ENCODE measurements around the gene GPN1.
"Not testable (repeated sequence)": the region's sequence is repeated elsewhere in the genome, so short reads cannot be mapped to it uniquely, and the experiment has no call there.

GPN1 gene

DNA sequence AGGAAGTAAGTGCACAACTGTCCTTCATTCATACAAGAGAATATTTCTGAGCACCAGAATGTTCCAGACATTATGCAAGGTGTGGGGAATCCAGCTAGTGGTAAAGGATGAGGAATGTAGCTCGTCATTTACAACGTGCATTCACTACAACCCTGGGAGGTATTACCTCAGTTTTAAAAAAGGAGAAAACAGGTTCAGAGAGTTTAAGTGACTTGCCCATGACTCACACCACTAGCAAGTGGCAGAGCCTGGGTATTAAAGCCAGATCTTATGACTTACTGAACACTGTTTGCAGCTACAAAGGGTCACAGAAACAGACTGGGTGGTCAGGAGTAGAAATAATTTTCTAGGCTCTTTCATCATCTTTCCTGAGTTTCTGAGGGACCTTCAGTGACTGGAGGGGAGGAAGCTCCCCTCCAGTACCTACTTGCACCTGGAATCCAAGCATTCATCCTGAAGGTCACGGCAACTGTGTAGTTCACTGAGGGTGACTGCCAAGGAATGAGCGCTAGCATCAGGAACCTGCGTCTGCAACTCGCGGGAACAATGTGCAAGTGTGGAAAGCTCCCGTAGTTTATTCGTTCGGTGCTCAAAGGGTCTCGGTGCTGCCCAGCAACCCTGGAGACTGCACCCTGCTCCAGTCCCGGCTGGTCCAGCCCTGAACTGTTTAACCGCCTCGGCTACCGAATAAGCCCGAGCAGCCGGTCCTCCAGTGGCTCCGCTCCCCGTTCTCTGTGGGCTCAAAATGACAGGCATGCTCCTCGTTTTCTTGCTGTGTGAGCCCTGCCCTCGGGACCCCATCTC is 685 bp upstream of the GPN1 start:
- DNase-seq (ENCODE audit: low read depth in 2 of 2) = no peak

DNA sequence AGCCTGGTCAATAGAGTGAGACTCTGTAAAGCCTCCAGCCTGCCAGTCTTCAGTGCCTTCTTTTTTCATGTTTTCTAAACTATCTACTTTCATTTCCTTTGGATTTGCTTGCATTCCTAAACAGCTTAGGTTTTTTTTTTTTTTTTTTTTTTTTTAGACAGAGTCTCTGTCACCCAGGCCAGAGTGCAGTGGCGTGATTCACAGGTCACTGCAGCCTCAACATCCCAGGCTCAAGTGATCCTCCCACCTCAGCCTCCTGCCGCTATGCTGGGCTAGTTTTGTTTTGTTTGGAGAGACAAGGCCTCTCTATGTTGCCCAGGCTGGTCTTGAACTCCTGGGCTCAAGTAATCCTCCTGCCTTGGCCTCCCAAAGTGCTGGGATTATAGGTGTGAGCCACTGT is 1.4 kb downstream of the GPN1 start:
- DNase-seq (ENCODE audit: low read depth in 2 of 2) = not testable (repeated sequence)

DNA sequence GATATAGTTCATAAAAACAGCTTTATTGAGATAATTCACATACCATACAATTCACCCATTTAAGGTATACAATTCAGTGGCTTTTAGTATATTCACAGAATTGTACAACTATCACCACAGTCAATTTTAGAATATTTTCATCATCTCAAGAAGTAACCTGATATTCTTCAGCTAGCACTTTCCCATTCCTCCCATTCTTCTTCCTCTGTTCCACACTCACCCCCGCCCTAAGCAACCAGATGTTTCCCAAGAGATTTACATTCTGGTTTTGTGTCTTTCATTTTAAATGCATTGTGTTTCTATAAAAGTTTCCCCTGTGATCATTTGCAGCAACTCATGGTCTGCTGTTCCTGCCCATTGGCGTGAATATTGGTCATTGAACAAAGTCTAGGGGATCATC is 5.4 kb downstream of the GPN1 start:
- no peak for DNase-seq (ENCODE audit: low read depth in 2 of 2)

DNA sequence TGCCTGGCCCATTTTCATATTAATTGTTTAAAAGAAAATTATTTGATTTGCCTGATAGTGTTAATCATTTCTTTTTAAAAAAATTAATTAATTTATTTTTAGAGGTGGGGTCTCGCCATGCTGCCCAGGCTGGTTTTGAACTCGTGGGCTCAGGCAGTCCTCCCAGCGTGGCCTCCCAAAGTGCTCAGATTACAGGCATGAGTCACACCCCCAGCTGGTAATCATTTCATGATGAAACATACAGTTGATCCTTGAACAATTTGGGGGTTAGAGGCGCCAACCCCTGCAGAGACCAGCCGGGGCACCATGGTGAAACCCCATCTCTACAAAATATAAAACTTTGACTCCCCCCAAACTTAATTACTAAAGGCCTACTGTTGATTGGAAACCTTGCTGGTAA is 7.9 kb downstream of the GPN1 start:
- DNase-seq (ENCODE audit: low read depth in 2 of 2) = no peak

DNA sequence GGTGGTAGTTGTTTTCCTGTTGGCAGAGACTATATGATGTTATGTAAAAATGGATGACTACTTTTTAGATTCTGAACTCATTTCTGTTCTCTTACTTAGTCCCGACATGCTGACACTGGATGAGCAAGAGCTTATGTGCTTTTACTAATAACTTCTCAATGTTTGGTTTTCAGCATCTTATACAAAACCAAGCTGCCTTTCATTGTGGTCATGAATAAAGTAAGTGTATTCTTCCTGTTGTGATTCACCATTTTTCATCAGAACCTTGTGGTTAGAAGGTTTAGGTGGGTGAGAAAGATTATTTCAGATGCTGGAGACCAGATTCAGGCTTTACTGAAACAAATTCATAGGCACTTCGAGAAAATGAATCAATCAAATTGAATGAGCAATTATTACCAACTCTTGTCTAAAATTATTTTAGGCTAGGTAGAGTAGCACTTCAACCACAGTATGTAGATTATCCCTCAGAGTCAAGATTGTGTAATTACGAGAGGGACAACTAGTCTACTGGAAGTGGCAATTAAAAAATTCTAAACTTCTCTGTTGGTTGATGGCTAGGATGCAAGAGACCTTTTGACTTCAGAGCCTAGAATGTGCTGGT is 9.3 kb downstream of the GPN1 start:
- DNase-seq (ENCODE audit: low read depth in 2 of 2) = no peak

DNA sequence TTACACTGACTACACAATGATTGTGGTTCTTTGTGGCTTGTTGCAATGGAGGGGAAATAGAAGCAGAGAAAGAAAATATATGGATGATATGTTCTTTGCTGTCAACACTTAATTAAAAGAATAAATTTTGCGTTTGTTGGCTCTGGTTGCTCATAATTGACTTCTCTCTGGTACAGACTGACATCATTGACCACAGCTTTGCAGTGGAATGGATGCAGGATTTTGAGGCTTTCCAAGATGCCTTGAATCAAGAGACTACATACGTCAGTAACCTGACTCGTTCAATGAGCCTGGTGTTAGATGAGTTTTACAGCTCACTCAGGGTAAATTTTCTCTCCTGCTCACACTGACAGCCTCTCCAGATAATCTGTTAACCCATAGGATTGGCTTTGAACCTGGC is 9.9 kb downstream of the GPN1 start:
- DNase-seq (ENCODE audit: low read depth in 2 of 2) = no peak

DNA sequence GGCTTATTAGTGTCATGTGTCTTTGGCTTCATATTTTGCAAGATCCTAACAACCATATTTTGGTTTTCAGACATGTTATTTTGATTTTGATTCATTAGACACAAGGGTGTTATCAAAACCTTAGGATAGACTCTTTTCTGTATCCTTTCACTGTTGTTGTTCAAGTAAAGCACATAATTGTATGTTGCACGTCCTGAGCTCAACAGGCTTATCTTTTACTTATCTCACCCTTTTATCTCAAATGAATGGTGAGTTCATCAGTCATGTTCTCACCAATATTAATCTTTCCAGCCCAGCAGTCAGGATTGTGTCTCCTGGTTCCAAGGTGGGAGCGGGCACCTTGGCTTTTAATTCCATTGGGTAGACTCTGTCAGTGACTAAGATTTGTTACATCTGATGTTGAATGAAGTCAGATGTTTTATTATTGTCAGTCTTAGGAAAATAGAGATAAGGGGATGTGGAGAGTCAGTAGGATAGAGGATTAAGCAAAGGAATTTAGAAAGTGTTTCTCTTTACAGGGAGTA is 11.9 kb downstream of the GPN1 start:
- no peak for DNase-seq (ENCODE audit: low read depth in 2 of 2)

DNA sequence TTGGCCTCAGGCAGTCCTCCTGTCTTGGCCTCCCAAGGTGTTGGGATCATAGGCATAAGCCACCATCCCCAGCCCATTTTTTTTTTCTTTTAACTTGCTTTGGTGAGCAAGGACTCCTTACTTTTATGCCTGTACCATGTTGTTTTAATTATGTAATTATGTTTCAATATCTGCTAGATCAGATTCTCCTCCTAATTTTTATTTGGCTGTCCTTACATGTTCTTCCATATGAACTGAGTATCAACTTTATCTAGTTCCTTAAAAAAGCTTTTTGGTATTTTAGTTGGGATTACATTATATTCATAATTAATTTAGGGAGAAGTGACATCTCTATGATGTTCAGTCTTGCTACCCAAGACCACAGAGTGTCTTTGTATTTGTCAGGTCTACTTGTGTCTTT is 16.3 kb downstream of the GPN1 start:
- no peak for DNase-seq (ENCODE audit: low read depth in 2 of 2)

DNA sequence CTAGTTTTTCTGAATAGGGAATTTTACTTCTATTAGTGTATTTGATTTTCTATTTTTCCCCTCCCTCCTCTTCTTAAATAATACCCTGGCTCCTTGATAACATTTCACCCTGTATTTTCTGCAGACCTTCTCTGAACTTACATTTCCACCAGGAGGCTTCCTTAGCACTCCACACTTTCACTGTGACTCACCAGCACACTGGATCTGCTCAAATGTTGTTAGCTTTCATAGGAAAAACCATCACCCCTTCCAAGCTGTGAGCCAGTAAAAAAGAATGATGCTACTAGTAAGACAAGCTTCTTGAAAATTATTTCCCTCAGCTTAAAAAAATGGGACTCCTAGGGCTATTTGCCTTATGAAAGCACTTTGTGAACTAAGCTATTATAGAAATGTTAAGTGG is 18.4 kb downstream of the GPN1 start:
- no peak for DNase-seq (ENCODE audit: low read depth in 2 of 2)

DNA sequence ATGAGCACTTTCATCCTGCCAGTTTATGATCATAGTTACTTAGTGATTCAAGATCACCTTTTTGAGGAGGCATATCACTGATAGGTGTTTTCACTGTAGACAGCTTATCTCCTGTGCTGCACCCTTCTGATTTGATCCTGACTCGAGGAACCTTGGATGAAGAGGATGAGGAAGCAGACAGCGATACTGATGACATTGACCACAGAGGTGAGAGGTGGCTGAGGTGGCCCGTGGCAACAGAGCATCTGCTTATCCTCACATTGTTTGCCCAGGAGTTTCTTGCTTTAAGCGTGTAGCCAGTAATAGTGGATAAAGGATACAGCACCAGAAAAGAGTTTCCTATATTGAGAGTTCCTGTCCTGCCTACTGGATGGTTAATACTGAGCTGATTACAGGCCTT is 18.9 kb downstream of the GPN1 start:
- no peak for DNase-seq (ENCODE audit: low read depth in 2 of 2)

DNA sequence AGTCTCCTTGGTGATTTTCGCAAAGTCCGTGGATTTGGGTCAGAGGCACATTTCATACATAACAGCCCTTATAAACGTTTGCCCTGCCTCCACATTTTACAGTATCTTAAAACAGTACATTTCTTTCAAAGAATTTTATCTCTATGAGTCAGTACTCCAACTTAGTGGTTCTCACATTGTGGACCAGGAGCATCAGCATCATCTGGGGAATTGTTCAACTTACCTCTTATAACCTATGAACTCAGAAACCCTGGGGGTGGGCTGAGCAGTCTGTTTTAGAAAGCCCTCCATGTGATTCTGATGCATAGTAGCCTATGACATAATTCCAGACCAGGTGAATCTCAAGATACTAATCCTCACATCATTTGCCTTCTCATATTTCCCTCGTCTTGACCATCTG is 22.2 kb downstream of the GPN1 start:
- DNase-seq (ENCODE audit: low read depth in 2 of 2) = no peak

DNA sequence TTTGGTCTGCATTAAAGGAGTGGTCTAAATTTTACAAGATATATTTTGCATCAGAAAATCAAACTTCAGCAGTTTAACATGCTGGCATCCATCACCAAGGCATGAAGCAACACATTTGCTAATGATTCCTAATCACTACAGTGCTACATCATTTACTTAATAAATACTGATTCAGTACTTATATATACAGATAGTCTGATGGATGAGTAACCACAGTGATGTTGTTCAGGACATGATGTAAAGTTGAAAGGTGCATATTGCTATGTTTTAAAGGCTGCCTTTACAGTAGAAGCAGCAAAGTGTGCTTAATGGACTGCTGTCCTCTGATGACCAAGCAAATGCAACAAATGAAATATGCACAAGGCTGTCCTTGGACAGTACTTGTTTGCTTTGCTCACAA is 23.5 kb downstream of the GPN1 start:
- DNase-seq (ENCODE audit: low read depth in 2 of 2) = no peak

DNA sequence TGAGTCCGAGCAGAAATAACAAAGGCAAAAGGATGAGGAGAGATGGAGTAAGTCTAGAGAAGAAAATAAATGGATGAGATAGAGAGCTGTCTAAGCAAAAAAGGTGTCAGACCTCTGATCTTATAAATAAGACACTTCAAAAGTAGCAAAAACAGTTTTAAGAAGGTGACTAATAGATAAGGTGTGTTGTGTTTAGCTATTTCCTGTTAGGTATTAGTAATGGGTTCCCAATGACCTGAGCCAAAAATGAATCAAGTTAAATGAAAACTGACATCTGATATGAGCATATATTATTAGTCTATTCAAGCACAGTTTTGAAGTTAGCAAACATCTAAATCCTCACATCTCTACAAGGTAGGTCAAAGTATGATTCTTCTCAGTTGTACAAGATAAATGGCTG is 23.9 kb downstream of the GPN1 start:
- DNase-seq (ENCODE audit: low read depth in 2 of 2) = no peak

DNA sequence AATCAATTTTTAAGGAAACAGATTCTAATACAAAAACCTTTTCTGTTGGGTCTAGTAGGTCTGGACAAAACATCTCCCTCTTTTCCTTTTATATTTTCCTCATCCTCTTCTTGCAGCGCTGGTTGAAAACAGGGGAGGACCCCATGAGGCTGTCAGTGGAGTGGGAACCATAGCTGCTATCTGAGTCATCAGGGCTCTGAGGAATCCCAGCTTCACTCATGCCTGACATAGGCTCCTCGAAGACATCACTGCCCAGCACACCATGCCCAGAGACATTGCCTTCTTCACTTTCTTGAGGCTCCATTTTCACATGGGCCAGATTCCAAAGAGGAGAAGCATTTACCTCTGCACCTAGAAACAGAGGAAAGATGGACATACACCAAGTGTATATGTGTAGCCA is 24.5 kb downstream of the GPN1 start:
- DNase-seq (ENCODE audit: low read depth in 2 of 2) = no peak

DNA sequence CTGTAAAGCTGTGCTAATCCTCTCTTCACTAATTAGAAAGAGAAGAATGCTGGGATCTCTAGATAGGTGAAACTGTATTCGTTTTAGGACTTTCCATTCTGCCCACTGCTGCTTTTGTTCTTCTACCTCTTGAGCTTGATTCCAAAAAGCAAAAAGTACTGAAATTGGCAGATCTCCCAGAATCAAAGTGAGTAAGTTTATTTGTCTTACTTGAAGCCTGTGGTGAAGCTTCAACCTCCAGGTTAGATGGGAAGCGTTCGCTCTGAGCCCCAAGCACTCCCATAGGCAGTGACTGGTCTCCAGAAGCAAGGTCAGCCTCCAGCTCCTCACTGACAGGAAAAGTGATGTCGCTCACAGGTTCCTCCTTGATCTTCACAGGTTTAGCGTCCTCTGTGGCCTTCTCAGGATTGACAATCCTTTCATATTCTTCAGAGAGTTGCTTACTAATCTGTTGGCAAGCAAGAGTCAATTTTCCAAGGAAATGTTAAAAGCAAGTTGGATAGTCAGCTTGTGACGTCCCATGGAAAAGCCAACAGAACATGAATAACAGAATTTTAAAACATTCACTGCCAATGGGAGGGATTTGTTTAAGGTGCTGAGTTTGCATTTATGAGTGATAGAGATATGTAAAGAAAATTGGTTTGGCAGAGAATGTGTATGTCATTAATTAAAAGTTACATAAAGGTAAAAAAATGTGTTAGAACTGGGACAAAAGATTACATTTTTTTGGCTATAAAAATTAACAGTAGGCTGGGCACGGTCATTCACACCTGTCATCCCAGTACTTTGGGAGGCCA is 26.5 kb downstream of the GPN1 start:
- no peak for DNase-seq (ENCODE audit: low read depth in 2 of 2)

DNA sequence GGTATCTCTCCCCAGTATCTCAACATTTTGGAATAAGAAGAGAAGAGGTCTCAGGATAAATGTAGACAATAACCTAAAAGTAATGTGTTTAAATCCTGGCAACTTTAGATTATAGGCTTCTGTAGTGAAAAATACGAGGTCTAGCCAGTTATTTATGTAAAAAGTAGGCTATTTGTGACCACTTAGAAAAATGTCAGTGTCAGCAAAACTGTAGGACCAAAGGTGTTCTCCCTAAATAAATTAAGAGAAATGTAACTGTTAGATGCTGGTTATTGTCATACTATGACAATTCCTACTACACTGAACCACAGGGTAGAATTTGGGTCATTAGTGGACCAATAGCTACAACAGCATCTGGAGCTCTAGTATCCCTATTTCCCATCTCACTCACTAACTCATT is 32.5 kb downstream of the GPN1 start:
- DNase-seq (ENCODE audit: low read depth in 2 of 2) = no peak

DNA sequence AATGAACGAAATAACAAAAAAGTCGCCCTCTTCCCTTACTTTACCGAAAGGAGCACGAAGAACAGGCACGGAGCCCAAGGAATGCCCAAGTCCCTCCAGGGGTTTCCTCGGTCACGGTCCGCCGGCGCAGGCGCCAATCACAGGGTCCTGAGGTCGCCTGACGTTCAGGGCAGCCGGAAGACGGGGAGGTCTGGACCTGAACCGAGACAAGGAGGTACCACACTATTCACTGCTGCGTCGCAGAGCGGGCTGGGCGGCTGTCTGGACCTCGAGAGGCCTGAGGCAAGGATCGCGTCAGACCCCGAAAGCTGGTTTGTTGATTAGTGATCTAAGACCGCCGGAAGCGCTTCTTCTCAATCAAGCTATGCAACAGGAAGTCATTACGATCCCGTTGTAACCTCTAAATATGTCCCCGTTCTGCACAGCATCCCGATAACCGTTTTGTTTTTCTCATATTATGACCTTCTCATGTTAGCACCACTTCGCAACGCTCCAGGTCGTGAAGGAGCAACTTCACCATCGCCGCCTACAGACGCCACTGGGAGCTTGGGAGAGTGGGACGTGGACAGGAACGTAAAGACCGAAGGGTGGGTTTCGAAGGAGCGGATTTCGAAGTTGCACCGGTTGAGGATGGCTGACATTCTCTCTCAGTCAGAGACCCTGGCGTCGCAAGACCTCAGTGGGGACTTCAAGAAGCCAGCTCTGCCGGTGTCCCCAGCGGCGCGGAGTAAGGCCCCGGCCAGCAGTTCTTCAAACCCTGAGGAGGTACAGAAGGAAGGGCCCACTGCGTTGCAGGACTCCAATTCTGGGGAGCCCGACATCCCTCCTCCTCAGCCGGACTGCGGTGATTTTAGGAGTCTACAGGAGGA is 34.7 kb downstream of the GPN1 start, which contains the start of the genes SLC4A1AP and SUPT7L:
SLC4A1AP (plus strand) TSS at position 605 of the 869 bp plus-strand sequence; CDS start at position 631, 26 bp downstream.
SUPT7L (minus strand) TSS at position 330 of the 869 bp plus-strand sequence. CDS start 1,422 bp downstream, outside the sequence.
- DNase-seq (ENCODE audit: low read depth in 2 of 2) = peak; percentile 37 to 63

DNA sequence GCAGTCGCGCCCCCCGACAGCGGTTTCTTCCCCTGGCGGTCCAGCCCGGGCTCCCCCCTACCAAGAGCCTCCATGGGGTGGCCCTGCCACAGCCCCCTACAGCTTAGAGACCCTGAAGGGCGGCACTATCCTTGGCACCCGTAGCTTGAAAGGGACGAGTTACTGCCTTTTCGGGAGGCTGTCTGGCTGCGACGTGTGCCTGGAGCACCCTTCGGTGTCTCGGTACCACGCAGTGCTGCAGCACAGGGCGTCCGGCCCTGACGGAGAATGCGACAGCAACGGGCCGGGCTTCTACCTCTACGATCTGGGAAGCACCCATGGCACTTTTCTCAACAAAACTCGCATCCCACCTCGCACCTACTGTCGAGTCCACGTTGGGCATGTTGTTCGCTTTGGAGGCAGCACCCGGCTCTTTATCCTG is 35.3 kb downstream of the GPN1 start:
- DNase-seq (ENCODE audit: low read depth in 2 of 2) = no peak

DNA sequence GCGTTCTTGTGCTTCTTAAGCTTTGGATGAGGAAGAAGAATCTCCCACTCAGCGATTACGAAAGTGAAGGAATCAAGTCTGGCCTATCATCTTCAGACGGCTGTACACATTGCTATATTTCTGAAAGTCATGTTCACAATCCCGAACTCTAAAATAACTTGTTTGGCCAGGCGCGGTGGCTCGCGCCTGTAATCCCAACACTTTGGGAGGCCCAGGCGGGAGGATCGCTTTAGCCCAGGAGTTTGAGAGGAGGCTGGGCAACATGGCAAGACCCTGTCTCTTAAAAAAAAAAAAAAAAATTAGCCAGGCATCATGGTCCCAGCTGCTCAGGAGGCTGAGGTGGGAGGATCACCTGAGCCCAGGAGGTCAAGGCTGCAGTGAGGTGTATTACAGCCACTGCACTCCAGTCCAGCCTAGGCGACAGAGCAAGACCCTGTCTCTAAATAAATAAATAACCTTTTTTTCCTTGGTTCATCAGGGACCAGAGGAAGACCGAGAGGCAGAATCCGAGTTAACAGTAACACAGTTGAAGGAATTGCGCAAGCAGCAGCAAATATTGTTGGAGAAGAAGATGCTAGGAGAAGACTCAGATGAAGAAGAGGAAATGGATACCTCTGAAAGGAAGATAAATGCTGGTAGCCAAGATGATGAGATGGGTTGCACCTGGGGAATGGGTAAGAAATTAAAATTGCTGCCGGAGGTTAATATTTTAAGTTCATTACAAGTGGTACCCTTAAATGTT is 35.9 kb downstream of the GPN1 start:
- DNase-seq (ENCODE audit: low read depth in 2 of 2) = no peak

DNA sequence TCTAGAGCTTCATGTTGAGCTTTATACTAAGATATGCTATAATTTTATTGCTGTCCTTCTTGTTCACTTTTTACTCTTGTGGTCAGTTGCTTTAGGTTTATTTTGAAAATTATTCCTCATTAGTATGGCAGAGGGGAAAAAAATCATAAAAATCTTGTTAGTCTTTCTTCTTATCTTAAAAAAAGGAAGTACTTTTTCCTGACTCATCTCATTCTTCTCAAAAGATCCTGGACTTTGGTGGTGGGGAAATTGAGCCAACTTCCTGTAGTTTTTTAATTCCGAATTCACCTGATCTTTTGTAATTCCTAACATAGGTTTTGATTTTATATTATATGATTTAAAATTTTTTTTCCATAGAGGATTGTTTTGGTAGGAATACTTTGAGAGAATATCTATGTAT is 38.6 kb downstream of the GPN1 start:
- no peak for DNase-seq (ENCODE audit: low read depth in 2 of 2)

DNA sequence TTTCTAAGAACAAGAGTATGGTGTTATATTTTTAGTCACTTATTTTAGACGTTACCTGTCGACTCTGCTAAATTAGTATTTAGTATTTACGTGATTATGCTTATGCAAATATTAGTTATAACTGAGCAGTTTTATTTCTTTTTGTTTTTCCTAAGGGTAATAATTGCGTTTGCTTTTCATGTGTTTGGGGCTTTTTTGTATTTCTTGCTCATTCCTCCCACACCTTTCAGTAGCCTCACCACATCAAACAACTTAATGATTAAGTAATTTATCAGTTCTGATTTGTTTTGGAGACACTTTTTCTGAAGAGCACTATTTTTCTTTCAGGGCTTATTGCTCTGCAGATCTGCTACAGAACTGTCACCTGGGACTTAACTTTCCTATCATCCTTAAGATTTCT is 42.4 kb downstream of the GPN1 start:
- no peak for DNase-seq (ENCODE audit: low read depth in 2 of 2)
